PC-9 (cell line): ENCODE data around the gene EYA2. TPM values are rescaled to one million over a fixed set of nuclear protein-coding genes. Genes with fewer than 3 reads are reported as not detected.
"Not testable (repeated sequence)": the region's sequence is repeated elsewhere in the genome, so short reads cannot be mapped to it uniquely, and the experiment has no call there.

Experiments
- BruUV-seq: library from RNA; stranded (reverse); fragments of 400-500 nt; replicated peaks from 2 replicates; lab custom pipeline; 2021; lab: Mats Ljungman, UMichigan
- CTCF ChIA-PET: fragments of 300-600 bp; sonication (Branson Sonifier 250); formaldehyde crosslinking; loops from one replicate; lab custom pipeline; 2022; ENCODE audit warnings: antibody characterized with exemption; lab: Charles Lee
- POLR2A ChIA-PET: fragments of 300-600 bp; sonication (Branson Sonifier 250); formaldehyde crosslinking; loops from one replicate; lab custom pipeline; 2022; ENCODE audit warnings: antibody characterized with exemption; ENCODE audit not compliant: unreplicated experiment; lab: Charles Lee
- DNase-seq, 2 experiments: peaks; one replicate each; pipeline versions ENCODE4 v3.0.0 to v3.0.0-alpha.2; 2015 to 2022; ENCODE audit warnings: mixed read lengths in 1 of 2
- H2AFZ ChIP-seq: fragments of 200-600 bp; sonication (generic); 2 replicates; pipeline ENCODE4 v1.8.1; 2017; ENCODE audit warnings: antibody characterized with exemption
- H3F3A ChIP-seq: fragments of 200-600 bp; sonication (generic); 2 replicates; pipeline ENCODE4 v1.8.1; 2017; ENCODE audit warnings: antibody characterized with exemption, mild to moderate bottlenecking, low read depth; ENCODE audit not compliant: insufficient read depth
- H3K27ac ChIP-seq: fragments of 200-600 bp; sonication (generic); 2 replicates; pipeline ENCODE4 v1.6.1; 2016; ENCODE audit warnings: mixed run types
- H3K27me3 ChIP-seq: fragments of 200-600 bp; sonication (generic); 2 replicates; pipeline ENCODE4 v1.6.1; 2016; ENCODE audit warnings: low read depth, mixed run types; ENCODE audit not compliant: insufficient read depth
- H3K36me3 ChIP-seq: fragments of 200-600 bp; sonication (generic); 2 replicates; pipeline ENCODE4 v1.6.1; 2016; ENCODE audit warnings: low read depth, mixed run types
- H3K4me1 ChIP-seq: fragments of 200-600 bp; sonication (generic); replicated peaks from 2 replicates; pipeline ENCODE4 v1.6.1; 2016; ENCODE audit warnings: mixed run types; ENCODE audit not compliant: insufficient read depth
- H3K4me2 ChIP-seq: fragments of 200-600 bp; sonication (generic); 2 replicates; pipeline ENCODE4 v1.6.1; 2017; ENCODE audit warnings: mixed run types
- H3K4me3 ChIP-seq: fragments of 200-600 bp; sonication (generic); 2 replicates; pipeline ENCODE4 v1.6.1; 2016; ENCODE audit warnings: mixed run types
- H3K79me2 ChIP-seq: fragments of 200-600 bp; sonication (generic); 2 replicates; pipeline ENCODE4 v1.6.1; 2017; ENCODE audit warnings: low read depth, mixed run types
- H3K9me2 ChIP-seq: fragments of 200-600 bp; sonication (generic); 2 replicates; pipeline ENCODE4 v1.8.1; 2017; ENCODE audit warnings: mild to moderate bottlenecking; ENCODE audit not compliant: insufficient read depth
- H3K9me3 ChIP-seq: fragments of 200-600 bp; sonication (generic); 2 replicates; pipeline ENCODE4 v1.8.1; 2016; ENCODE audit warnings: low read depth; ENCODE audit not compliant: insufficient read depth
- H4K20me1 ChIP-seq: fragments of 200-600 bp; sonication (generic); 2 replicates; pipeline ENCODE4 v1.8.1; 2017; ENCODE audit not compliant: insufficient read depth
- EZH2 ChIP-seq: fragments of 200-600 bp; sonication (generic); IDR thresholded peaks from 2 replicates; pipeline ENCODE4 v1.8.0; 2017; ENCODE audit warnings: antibody characterized with exemption, low read depth
- intact Hi-C: fragments of 100-400 bp; cut with micrococcal nuclease; formaldehyde crosslinking; loops from one replicate; pipeline ENCODE4 v1.10.0; 2022; ENCODE audit not compliant: unreplicated experiment
- total RNA-seq: library from RNA; stranded (reverse); gene quantifications from 2 replicates; pipeline ENCODE4 v1.2.3, GENCODE V29; 2021
- TF ChIP-seq, protein P1 (sequence below): fragments of 200-600 bp; sonication (generic); conservative IDR thresholded peaks from 2 replicates; pipeline ENCODE4 v1.6.1; 2017; ENCODE audit warnings: mixed run types, antibody characterized with exemption, mild to moderate bottlenecking, moderate library complexity

EYA2 gene
- total RNA-seq, 1 experiment from 2014 or later, result not detected

GRCh38 chr20:47202733-47203667, 308.4 kb downstream of the EYA2 start:
- no peaks in the 10 kb centered on the region for H3K79me2 ChIP-seq
- ChIA-PET POLR2A (interaction anchor here (0.6 kb wide), 2 partner anchors 69 to 1044 kb away, joined by 3 to 8 read pairs; no protein-coding TSS in a partner anchor), CTCF (no interaction called here)
- no peak overlapping the region for H2AFZ ChIP-seq
- H3K9me2 ChIP-seq, result no peaks in the 10 kb centered on the region
- H3K36me3 ChIP-seq, result 0 out of 2 replicates have a peak, but pooled peaks cover under 1% of the 10 kb centered on the region
- no peak for TF ChIP-seq EZH2
- TF ChIP-seq, protein P1, sequence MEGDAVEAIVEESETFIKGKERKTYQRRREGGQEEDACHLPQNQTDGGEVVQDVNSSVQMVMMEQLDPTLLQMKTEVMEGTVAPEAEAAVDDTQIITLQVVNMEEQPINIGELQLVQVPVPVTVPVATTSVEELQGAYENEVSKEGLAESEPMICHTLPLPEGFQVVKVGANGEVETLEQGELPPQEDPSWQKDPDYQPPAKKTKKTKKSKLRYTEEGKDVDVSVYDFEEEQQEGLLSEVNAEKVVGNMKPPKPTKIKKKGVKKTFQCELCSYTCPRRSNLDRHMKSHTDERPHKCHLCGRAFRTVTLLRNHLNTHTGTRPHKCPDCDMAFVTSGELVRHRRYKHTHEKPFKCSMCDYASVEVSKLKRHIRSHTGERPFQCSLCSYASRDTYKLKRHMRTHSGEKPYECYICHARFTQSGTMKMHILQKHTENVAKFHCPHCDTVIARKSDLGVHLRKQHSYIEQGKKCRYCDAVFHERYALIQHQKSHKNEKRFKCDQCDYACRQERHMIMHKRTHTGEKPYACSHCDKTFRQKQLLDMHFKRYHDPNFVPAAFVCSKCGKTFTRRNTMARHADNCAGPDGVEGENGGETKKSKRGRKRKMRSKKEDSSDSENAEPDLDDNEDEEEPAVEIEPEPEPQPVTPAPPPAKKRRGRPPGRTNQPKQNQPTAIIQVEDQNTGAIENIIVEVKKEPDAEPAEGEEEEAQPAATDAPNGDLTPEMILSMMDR, result no peak
- no peaks in the 10 kb centered on the region for H3K9me3 ChIP-seq
- no peak overlapping the region for H3K27ac ChIP-seq
- BruUV-seq, result no TSS peak
- no peaks in the 10 kb centered on the region for H4K20me1 ChIP-seq
- H3K27me3 ChIP-seq, result no peaks in the 10 kb centered on the region
- H3K4me3 ChIP-seq, result no peak overlapping the region
- H3K4me2 ChIP-seq, result no peak overlapping the region
- H3K4me1 ChIP-seq, result peaks cover 49% of the 10 kb centered on the region
- no peak for DNase-seq
- H3F3A ChIP-seq, result peaks cover 43% of the 10 kb centered on the region
- intact Hi-C loops, result no loop called here

- intact Hi-C loops, result loop anchor here (2.0 kb wide), 1 partner anchor 417 kb away; no protein-coding TSS in a partner anchor
- CTCF ChIA-PET, result no interaction called here
Measured at GRCh38 chr20:47204008-47204849, 309.6 kb downstream of the EYA2 start.

DNA sequence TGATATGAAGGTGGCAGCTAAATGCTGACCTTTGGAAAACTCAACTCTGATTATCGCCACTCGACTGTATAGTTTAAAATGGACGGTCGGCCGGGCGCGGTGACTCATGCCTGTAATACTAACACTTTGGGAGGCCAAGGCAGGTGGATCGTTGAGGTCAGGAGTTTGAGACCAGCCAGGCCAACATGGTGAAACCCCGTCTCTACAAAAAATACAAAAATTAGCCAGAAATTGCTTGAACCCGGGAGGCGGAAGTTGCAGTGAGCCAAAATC, 310.1 kb downstream of the EYA2 start:
- intact Hi-C loops, result loop anchor here (2.0 kb wide), 1 partner anchor 416 kb away; no protein-coding TSS in a partner anchor

More at GRCh38 chr20:47204008-47204849, 309.6 kb downstream of the EYA2 start:
- no TSS peak for BruUV-seq
- POLR2A ChIA-PET, result no interaction called here
- Histone ChIP-seq H3K27ac (peak overlapping the region; percentile 80), H2AFZ (no peak overlapping the region), H3K9me2 (no peaks in the 10 kb centered on the region), H3K79me2 (no peaks in the 10 kb centered on the region), H3F3A (peaks cover 43% of the 10 kb centered on the region), H3K27me3 (no peaks in the 10 kb centered on the region), H3K4me2 (peak overlapping the region; percentile 56), H4K20me1 (no peaks in the 10 kb centered on the region), H3K36me3 (peaks cover 12% of the 10 kb centered on the region; the same call in 1 of the 2 replicates), H3K9me3 (no peaks in the 10 kb centered on the region), H3K4me1 (peaks cover 49% of the 10 kb centered on the region), H3K4me3 (no peak overlapping the region)
- TF ChIP-seq, protein P1, result no peak
- TF ChIP-seq EZH2, result no peak
- peak; percentile 69 to 97 for DNase-seq

More for the DNA sequence above, 310.1 kb downstream of the EYA2 start:
- H4K20me1 ChIP-seq, H2AFZ ChIP-seq, BruUV-seq, H3K9me2 ChIP-seq, POLR2A ChIA-PET, DNase-seq, H3K4me3 ChIP-seq, H3K27me3 ChIP-seq, H3K9me3 ChIP-seq, H3K79me2 ChIP-seq: not testable (repeated sequence)
- Histone ChIP-seq H3K36me3 (peaks cover 18% of the 10 kb centered on the region), H3K4me1 (peaks cover 49% of the 10 kb centered on the region), H3K4me2 (peak overlapping the region; percentile 56), H3K27ac (peak overlapping the region; percentile 80), H3F3A (peaks cover 43% of the 10 kb centered on the region)
- CTCF ChIA-PET, result interaction anchor here (0.6 to 1.3 kb wide), 2 partner anchors 179 to 207 kb away, joined by 3 to 9 read pairs; no protein-coding TSS in a partner anchor
